Activated T-helper 2 cell treated with anti-CD3 and anti-CD28 coated beads, Interferon-gamma antibody, Interleukin-2, Interleukin-4, amounts not matched to agents 10 μg/mL and 5 μg/mL and 100 μg/mL, durations not matched to agents 14 hours and 24 hours and 36 hours (primary cell): ENCODE measurements around the gene FAM20A. TPM values are rescaled to one million over a fixed set of nuclear protein-coding genes. Genes with fewer than 3 reads are reported as not detected.
"Not testable (repeated sequence)": the region's sequence is repeated elsewhere in the genome, so short reads cannot be mapped to it uniquely, and the experiment has no call there.

Experiments used
- DNase-seq: peaks from one replicate; pipeline ENCODE4 v3.0.0; 2021; ENCODE audit warnings: low spot score
- H3K27ac Mint-ChIP-seq: one replicate; pipeline ENCODE4 v1.8.0; 2021; ENCODE audit warnings: mixed read lengths
- H3K27me3 Mint-ChIP-seq: one replicate; pipeline ENCODE4 v1.8.0; 2021; ENCODE audit warnings: low read depth, mixed read lengths
- H3K36me3 Mint-ChIP-seq: one replicate; pipeline ENCODE4 v1.8.0; 2021; ENCODE audit warnings: low read depth, mixed read lengths
- H3K4me1 Mint-ChIP-seq: one replicate; pipeline ENCODE4 v1.8.0; 2021; ENCODE audit warnings: low read depth, mixed read lengths
- H3K4me3 Mint-ChIP-seq: one replicate; pipeline ENCODE4 v1.8.0; 2021; ENCODE audit warnings: low read depth, mild to moderate bottlenecking, moderate library complexity, mixed read lengths
- H3K9me3 Mint-ChIP-seq: one replicate; pipeline ENCODE4 v1.8.0; 2021; ENCODE audit warnings: mixed read lengths
- intact Hi-C: fragments of 100-400 bp; cut with micrococcal nuclease; formaldehyde crosslinking; loops from one replicate; pipeline ENCODE4 v1.15.1; 2023
- total RNA-seq: library from RNA; stranded (reverse); gene quantifications from 2 replicates; pipeline ENCODE4 v1.2.3, GENCODE V29; 2022

FAM20A gene
- total RNA-seq, 1 donor from 2014 or later: not detected

- Mint-ChIP-seq H3K27me3 (no peaks in the 10 kb centered on the region), H3K9me3 (no peaks in the 10 kb centered on the region), H3K4me1 (peaks cover 7% of the 10 kb centered on the region), H3K27ac (no peak overlapping the region), H3K36me3 (peaks cover 59% of the 10 kb centered on the region), H3K4me3 (no peak overlapping the region)
- no peak for DNase-seq
- intact Hi-C loops: loop anchor here (10.0 kb wide), 2 partner anchors 79 to 229 kb away; no protein-coding TSS in a partner anchor
These were observed 65.2 kb downstream of the FAM20A start for GRCh38 chr17:68535922-68536321.

DNA sequence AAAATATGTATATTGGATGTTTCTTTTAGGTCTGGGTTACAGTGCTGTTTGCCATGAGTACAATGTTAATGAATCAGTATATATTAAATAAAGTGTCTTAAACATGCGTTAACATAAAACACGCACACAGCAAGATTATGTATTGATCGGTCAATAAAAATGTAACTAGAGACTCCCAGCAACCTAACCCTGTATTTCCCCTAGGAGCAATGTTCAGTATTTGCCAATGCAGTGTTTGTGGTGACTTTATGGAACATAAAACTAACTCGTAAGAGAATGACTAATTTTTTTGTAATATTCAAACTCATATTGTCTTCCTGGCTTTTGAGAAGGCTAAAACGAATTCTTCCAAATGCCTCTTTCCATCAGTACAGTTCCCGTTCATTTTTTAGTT, 66.5 kb downstream of the FAM20A start:
- Mint-ChIP-seq H3K27me3 (no peaks in the 10 kb centered on the region), H3K27ac (no peak overlapping the region), H3K4me3 (no peak overlapping the region), H3K4me1 (peaks cover 7% of the 10 kb centered on the region), H3K36me3 (peaks cover 71% of the 10 kb centered on the region), H3K9me3 (no peaks in the 10 kb centered on the region)
- DNase-seq: no peak
- intact Hi-C loops: loop anchor here (10.0 kb wide), 2 partner anchors 80 to 230 kb away; no protein-coding TSS in a partner anchor

DNA sequence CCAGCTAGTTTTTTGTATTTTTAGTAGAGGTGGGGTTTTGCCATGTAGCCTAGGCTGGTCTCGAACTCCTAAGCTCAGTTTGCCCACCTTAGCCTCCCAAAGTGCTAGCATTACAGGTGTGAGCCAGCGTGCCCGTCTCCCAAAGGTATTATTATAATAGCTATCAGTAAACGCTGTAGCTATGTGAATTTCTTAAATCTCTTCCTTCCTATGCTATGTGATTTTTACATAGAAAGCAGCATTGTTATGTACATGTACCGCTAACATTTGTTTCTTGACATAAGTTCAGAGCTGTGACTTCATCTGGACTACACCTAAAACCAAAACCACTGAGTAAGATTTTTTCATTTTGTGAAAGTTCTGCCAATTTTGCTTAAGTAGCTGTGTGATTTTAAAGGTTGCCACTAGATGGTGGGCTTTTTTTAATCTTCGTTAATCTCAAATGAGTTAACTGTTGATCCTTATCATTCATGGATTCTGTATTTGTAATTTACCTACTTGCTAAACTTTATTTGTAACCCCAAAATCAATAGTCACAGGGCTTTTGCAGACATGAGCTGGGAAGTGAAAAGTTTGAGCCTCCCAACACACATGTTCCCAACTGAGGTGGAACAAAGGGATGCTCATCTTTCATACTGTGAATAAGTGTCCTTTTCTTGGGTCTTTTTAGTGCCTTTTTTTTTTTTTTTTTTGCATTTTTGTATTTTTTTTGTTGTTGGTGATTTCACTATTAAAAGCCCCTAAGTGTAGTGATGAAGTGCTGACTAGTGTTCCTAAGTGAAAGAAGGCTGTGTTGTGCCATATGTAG, 67.1 kb downstream of the FAM20A start:
- DNase-seq: no peak
- Mint-ChIP-seq H3K27me3 (no peaks in the 10 kb centered on the region), H3K27ac (peak overlapping the region; percentile 53), H3K4me1 (peaks cover 7% of the 10 kb centered on the region), H3K4me3 (no peak overlapping the region), H3K36me3 (peaks cover 72% of the 10 kb centered on the region), H3K9me3 (no peaks in the 10 kb centered on the region)
- intact Hi-C loops: loop anchor here (10.0 kb wide), 2 partner anchors 81 to 231 kb away; no protein-coding TSS in a partner anchor

- H3K4me3 Mint-ChIP-seq: no peak overlapping the region
- H3K27ac Mint-ChIP-seq: no peak overlapping the region
- H3K27me3 Mint-ChIP-seq: no peaks in the 10 kb centered on the region
- intact Hi-C loops: loop anchor here (10.0 kb wide), 2 partner anchors 82 to 232 kb away; no protein-coding TSS in a partner anchor
- no peak for DNase-seq
- H3K4me1 Mint-ChIP-seq: peaks cover 9% of the 10 kb centered on the region
- H3K9me3 Mint-ChIP-seq: no peaks in the 10 kb centered on the region
- peaks cover 79% of the 10 kb centered on the region for H3K36me3 Mint-ChIP-seq
These were observed 68.3 kb downstream of the FAM20A start for GRCh38 chr17:68532826-68533225.

- peaks cover 90% of the 10 kb centered on the region for H3K36me3 Mint-ChIP-seq
- no peak for DNase-seq
- H3K9me3 Mint-ChIP-seq: no peaks in the 10 kb centered on the region
- no peak overlapping the region for H3K27ac Mint-ChIP-seq
- no peaks in the 10 kb centered on the region for H3K27me3 Mint-ChIP-seq
- H3K4me1 Mint-ChIP-seq: peaks cover 9% of the 10 kb centered on the region
- intact Hi-C loops: loop anchor here (10.0 kb wide), 2 partner anchors 84 to 234 kb away; no protein-coding TSS in a partner anchor
- no peak overlapping the region for H3K4me3 Mint-ChIP-seq
These were observed 69.9 kb downstream of the FAM20A start for GRCh38 chr17:68531252-68531651.

DNA sequence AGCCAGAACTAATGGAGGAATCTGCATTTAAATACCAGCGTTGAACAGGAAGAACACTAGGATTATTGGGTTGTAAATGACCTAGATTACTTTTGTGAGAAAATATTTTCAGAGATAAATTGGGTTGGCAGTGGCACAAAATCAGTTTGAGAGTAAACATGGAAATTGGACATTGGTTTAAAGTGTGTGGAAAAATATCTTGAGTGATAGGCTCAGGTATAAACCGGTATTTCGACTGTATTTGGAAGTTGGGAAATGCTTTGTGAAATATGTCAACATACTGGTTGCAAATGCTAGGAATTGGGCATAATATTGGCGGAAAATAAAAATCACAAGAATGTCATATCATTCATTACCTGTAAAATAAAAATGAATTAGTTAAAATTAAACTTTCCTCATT, 73.9 kb downstream of the FAM20A start:
- peaks cover 94% of the 10 kb centered on the region for H3K36me3 Mint-ChIP-seq
- DNase-seq: no peak

GRCh38 chr17:68526548-68526947, 74.6 kb downstream of the FAM20A start:
- Mint-ChIP-seq H3K36me3 (peaks cover 94% of the 10 kb centered on the region), H3K27me3 (no peaks in the 10 kb centered on the region), H3K4me1 (peaks cover 15% of the 10 kb centered on the region), H3K4me3 (no peak overlapping the region), H3K9me3 (no peaks in the 10 kb centered on the region), H3K27ac (no peak overlapping the region)
- DNase-seq: no peak
- intact Hi-C loops: no loop called here

More for the DNA sequence above, 73.9 kb downstream of the FAM20A start:
- peaks cover 10% of the 10 kb centered on the region for H3K4me1 Mint-ChIP-seq
- H3K27me3 Mint-ChIP-seq: no peaks in the 10 kb centered on the region
- H3K4me3 Mint-ChIP-seq: no peak overlapping the region
- no peak overlapping the region for H3K27ac Mint-ChIP-seq
- intact Hi-C loops: no loop called here
- no peaks in the 10 kb centered on the region for H3K9me3 Mint-ChIP-seq

- Mint-ChIP-seq H3K4me1 (peaks cover 23% of the 10 kb centered on the region), H3K36me3 (peaks cover 87% of the 10 kb centered on the region), H3K9me3 (no peaks in the 10 kb centered on the region)
These were observed 78.9 kb downstream of the FAM20A start for GRCh38 chr17:68522266-68522665.

DNA sequence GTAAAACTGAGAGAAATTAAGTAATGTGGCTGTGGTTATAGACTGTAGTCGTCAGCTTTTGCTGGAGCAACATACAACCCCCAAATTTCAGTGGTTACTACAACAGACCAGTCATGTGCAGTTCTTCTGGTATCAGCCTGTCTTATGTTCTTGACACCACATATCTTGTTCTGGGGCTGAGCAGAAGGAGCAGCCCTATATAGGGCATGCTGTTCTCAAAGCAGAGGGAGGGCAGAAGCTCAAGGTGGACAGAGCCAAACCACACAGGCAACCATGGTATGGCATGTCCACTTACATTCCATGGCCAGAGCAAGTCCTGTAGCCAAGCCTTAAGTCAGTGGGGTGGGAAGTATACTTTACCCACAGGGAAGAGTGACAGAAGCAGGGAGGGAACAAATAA, 81.3 kb downstream of the FAM20A start:
- Mint-ChIP-seq H3K27me3 (no peaks in the 10 kb centered on the region), H3K27ac (no peak overlapping the region), H3K36me3 (peaks cover 82% of the 10 kb centered on the region), H3K9me3 (no peaks in the 10 kb centered on the region), H3K4me3 (no peak overlapping the region), H3K4me1 (peaks cover 35% of the 10 kb centered on the region)
- intact Hi-C loops: no loop called here
- DNase-seq: no peak

More at GRCh38 chr17:68522266-68522665, 78.9 kb downstream of the FAM20A start:
- intact Hi-C loops: no loop called here
- no peak for DNase-seq
- Mint-ChIP-seq H3K27ac (peak overlapping the region; percentile 60), H3K27me3 (no peaks in the 10 kb centered on the region), H3K4me3 (no peak overlapping the region)

DNA sequence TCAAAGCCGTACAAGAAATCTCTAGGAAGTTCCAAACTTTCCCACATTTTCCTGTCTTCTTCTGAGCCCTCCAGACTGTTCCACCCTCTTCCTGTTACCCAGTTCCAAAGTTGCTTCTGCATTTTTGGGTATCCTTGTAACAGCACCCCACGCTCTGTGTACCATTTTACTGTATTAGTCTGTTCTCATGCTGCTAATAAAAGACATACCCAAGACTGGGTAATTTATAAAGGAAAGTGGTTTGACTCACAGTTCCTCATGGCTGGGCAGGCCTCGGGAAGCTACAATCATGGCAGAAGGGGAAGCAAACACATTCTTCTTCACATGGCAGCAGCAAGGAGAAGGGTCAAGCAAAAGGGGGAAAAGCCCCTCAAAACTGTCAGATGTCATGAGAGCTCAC, 82.1 kb downstream of the FAM20A start:
- DNase-seq, H3K27ac Mint-ChIP-seq, intact Hi-C loops, H3K27me3 Mint-ChIP-seq, H3K4me3 Mint-ChIP-seq, H3K9me3 Mint-ChIP-seq: not testable (repeated sequence)
- H3K4me1 Mint-ChIP-seq: peaks cover 43% of the 10 kb centered on the region
- peaks cover 81% of the 10 kb centered on the region for H3K36me3 Mint-ChIP-seq

DNA sequence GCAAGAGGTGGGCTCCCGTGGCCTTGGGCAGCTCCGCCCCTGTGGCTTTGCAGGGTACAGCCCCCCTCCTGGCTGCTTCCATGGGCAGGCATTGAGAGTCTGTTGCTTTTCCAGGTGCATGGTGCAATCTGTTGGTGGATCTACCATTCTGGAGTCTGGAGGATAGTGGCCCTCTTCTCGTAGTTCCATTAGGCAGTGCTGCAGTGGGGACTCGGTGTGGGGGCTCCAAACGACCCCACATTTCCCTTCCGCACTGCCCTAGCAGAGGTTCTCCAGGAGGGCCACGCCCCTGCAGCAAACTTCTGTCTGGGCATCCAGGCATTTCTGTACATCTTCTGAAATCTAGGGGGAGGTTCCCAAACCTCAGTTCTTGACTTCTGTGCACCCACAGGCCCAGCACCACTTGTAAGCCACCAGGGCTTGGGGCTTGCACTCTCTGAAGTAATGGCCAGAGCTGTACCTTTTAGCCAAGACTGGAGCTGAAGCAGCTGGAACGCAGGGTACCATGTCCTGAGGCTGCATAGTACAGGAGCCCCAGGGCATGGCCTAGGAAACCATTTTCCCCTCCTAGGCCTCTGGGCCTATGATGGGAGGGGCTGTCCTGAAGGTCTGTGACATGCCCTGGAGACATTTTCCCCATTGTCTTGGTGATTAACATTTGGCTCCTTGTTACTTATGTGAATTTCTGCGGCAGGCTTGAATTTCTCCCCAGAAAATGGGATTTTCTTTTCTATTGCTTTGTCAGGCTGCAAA, 82.9 kb downstream of the FAM20A start:
- Mint-ChIP-seq H3K36me3 (peaks cover 81% of the 10 kb centered on the region), H3K27ac (no peak overlapping the region), H3K9me3 (no peaks in the 10 kb centered on the region), H3K4me1 (peaks cover 51% of the 10 kb centered on the region), H3K27me3 (no peaks in the 10 kb centered on the region), H3K4me3 (no peak overlapping the region)
- intact Hi-C loops: no loop called here
- no peak for DNase-seq

- DNase-seq, H3K9me3 Mint-ChIP-seq, H3K27me3 Mint-ChIP-seq, H3K4me3 Mint-ChIP-seq, H3K27ac Mint-ChIP-seq, intact Hi-C loops: not testable (repeated sequence)
- H3K4me1 Mint-ChIP-seq: peaks cover 48% of the 10 kb centered on the region
- H3K36me3 Mint-ChIP-seq: peaks cover 81% of the 10 kb centered on the region
These were observed 83.6 kb downstream of the FAM20A start for GRCh38 chr17:68517605-68518004.

- DNase-seq: no peak
These were observed 84.4 kb downstream of the FAM20A start for GRCh38 chr17:68516732-68517131.

More at GRCh38 chr17:68516732-68517131, 84.4 kb downstream of the FAM20A start:
- intact Hi-C loops: no loop called here
- no peak overlapping the region for H3K4me3 Mint-ChIP-seq
- H3K4me1 Mint-ChIP-seq: peaks cover 41% of the 10 kb centered on the region
- peaks cover 74% of the 10 kb centered on the region for H3K36me3 Mint-ChIP-seq
- no peak overlapping the region for H3K27ac Mint-ChIP-seq
- H3K9me3 Mint-ChIP-seq: no peaks in the 10 kb centered on the region
- H3K27me3 Mint-ChIP-seq: no peaks in the 10 kb centered on the region
